ENCODE data around the gene NBPF12.
"Not testable (repeated sequence)": the region's sequence is repeated elsewhere in the genome, so short reads cannot be mapped to it uniquely, and the experiment has no call there.

Gene NBPF12

GRCh38 chr1:146938242-146938902, at the start of gene NBPF12:
Gene NBPF12, plus strand, starts transcription at chr1:146938324. Its CDS starts 21,820 bp downstream, at chr1:146960144.
- peak; percentile 55 to 73 (median 63) for DNase-seq

- DNase-seq, result not testable (repeated sequence)
These were observed 46.8 kb upstream of the NBPF12 start for GRCh38 chr1:146891355-146891754.

GRCh38 chr1:146892331-146892730, 45.8 kb upstream of the NBPF12 start:
- not testable (repeated sequence) for DNase-seq

- not testable (repeated sequence) for DNase-seq
These were observed 30.4 kb upstream of the NBPF12 start for GRCh38 chr1:146907565-146908261.

- DNase-seq, result not testable (repeated sequence)
These were observed 25.1 kb upstream of the NBPF12 start for GRCh38 chr1:146912975-146913374.

- not testable (repeated sequence) for DNase-seq
These were observed 17.3 kb upstream of the NBPF12 start for GRCh38 chr1:146920811-146921210.

- DNase-seq, result not testable (repeated sequence)
These were observed 15.5 kb upstream of the NBPF12 start for GRCh38 chr1:146922614-146923013.

- DNase-seq, result not testable (repeated sequence)
These were observed 14.0 kb upstream of the NBPF12 start for GRCh38 chr1:146924106-146924505.

GRCh38 chr1:146926413-146926812, 11.7 kb upstream of the NBPF12 start:
- not testable (repeated sequence) for DNase-seq

GRCh38 chr1:146930225-146930624, 7.9 kb upstream of the NBPF12 start:
- not testable (repeated sequence) for DNase-seq

- not testable (repeated sequence) for DNase-seq
These were observed 3.5 kb upstream of the NBPF12 start for GRCh38 chr1:146934390-146935223.

GRCh38 chr1:146937462-146937861, 662 bp upstream of the NBPF12 start:
- DNase-seq, result not testable (repeated sequence)

- peak in 2 of 4 experiments; percentile 1 to 10 for DNase-seq
These were observed 1.0 kb downstream of the NBPF12 start for GRCh38 chr1:146938927-146939786.

- not testable (repeated sequence) for DNase-seq
These were observed 2.2 kb downstream of the NBPF12 start for GRCh38 chr1:146940293-146940692.

GRCh38 chr1:146943342-146943886, 5.3 kb downstream of the NBPF12 start:
- DNase-seq, result not testable (repeated sequence)

- DNase-seq, result not testable (repeated sequence)
These were observed 10.0 kb downstream of the NBPF12 start for GRCh38 chr1:146948127-146948526.

GRCh38 chr1:146964340-146964739, 26.2 kb downstream of the NBPF12 start:
- DNase-seq, result not testable (repeated sequence)

GRCh38 chr1:146966351-146966750, 28.2 kb downstream of the NBPF12 start:
- DNase-seq, result not testable (repeated sequence)

GRCh38 chr1:146970656-146971055, 32.5 kb downstream of the NBPF12 start:
- DNase-seq, result not testable (repeated sequence)

- DNase-seq, result not testable (repeated sequence)
These were observed 34.6 kb downstream of the NBPF12 start for GRCh38 chr1:146972681-146973080.

GRCh38 chr1:146985855-146986254, 47.7 kb downstream of the NBPF12 start:
- not testable (repeated sequence) for DNase-seq

GRCh38 chr1:146986450-146986849, 48.3 kb downstream of the NBPF12 start:
- not testable (repeated sequence) for DNase-seq
